ENCODE results near the gene MYO7B.

DNA sequence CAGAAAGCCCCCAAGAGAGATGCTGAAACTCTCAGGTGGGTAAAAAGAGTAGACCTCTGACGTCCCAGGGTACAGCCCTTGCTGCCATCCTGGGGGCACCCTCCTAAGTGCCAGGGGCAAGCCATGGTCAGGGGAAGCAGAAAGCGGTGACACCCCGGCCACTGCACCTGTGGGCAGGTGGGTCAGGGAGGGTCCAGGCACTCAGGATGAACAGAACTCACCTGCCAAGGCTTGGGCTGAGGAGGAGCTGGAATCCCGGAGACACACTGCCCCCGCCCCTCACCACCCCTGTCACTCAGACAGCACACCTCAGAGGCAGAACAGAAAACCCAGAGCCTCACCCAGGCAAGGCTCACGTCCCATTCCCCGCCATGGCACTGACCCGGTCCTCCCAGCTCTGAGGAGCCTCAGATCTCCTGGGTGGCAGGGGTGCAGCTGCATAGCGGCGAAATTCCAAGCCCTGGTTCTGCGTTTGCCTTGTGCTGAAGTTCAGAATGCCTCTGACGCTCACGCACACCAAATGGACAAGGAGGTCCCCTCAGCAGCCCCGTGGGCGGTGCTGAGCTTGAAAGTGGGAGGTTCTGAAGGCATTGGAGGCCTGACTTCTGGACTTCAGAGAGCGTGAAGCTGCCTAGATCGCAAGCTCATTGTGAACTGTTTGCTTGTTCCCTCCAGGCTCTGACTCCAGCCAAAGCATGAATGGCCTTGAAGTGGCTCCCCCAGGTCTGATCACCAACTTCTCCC is 114.7 kb downstream of the MYO7B start:
- TF ChIP-seq MYC (IDR thresholded peaks at IDR 0.05; ENCODE audit: borderline replicate concordance, low read length) (no peak), TP53 (CRISPR knock-in tag; IDR thresholded peaks at IDR 0.05) (no peak), JUNB (IDR thresholded peaks at IDR 0.05) (no peak), EP300 (IDR thresholded peaks at IDR 0.05) (no peak), POLR2A (IDR thresholded peaks at IDR 0.05; ENCODE audit: low read length) (no peak)
- TF ChIP-seq, protein P1, sequence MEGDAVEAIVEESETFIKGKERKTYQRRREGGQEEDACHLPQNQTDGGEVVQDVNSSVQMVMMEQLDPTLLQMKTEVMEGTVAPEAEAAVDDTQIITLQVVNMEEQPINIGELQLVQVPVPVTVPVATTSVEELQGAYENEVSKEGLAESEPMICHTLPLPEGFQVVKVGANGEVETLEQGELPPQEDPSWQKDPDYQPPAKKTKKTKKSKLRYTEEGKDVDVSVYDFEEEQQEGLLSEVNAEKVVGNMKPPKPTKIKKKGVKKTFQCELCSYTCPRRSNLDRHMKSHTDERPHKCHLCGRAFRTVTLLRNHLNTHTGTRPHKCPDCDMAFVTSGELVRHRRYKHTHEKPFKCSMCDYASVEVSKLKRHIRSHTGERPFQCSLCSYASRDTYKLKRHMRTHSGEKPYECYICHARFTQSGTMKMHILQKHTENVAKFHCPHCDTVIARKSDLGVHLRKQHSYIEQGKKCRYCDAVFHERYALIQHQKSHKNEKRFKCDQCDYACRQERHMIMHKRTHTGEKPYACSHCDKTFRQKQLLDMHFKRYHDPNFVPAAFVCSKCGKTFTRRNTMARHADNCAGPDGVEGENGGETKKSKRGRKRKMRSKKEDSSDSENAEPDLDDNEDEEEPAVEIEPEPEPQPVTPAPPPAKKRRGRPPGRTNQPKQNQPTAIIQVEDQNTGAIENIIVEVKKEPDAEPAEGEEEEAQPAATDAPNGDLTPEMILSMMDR (IDR thresholded peaks at IDR 0.05), result no peak; the same call in 2 of the 3 replicates

Data from A549 (cell line).